H9 (cell line): ENCODE results near the gene CDH4. TPM values are rescaled to one million over a fixed set of nuclear protein-coding genes. Genes with fewer than 3 reads are reported as not detected.

Experiments
- DNase-seq: peaks from one replicate; pipeline ENCODE4 v3.0.0-alpha.2; 2017
- H2AFZ ChIP-seq: one replicate; pipeline ENCODE4 v1.6.1; 2013; ENCODE audit warnings: mild to moderate bottlenecking, low read length, control low read depth, moderate library complexity
- H2AK5ac ChIP-seq: 2 replicates; pipeline ENCODE4 v1.6.1; 2013; ENCODE audit warnings: low read length, control low read depth, mixed read lengths; ENCODE audit not compliant: insufficient read length
- H2BK120ac ChIP-seq: one replicate; pipeline ENCODE4 v1.6.1; 2013; ENCODE audit warnings: low read depth, mild to moderate bottlenecking, low read length, control low read depth, inconsistent platforms; ENCODE audit not compliant: poor library complexity, severe bottlenecking
- H2BK12ac ChIP-seq: 2 replicates; pipeline ENCODE4 v1.6.1; 2013; ENCODE audit warnings: low read length, control low read depth, mixed read lengths, low read depth; ENCODE audit not compliant: insufficient read length
- H2BK15ac ChIP-seq: 2 replicates; pipeline ENCODE4 v1.6.1; 2013; ENCODE audit warnings: low read depth, low read length, control low read depth
- H2BK20ac ChIP-seq: one replicate; pipeline ENCODE4 v1.6.1; 2013; ENCODE audit warnings: low read depth, mild to moderate bottlenecking, low read length, control low read depth, inconsistent platforms; ENCODE audit not compliant: poor library complexity, severe bottlenecking
- H2BK5ac ChIP-seq: 2 replicates; pipeline ENCODE4 v1.6.1; 2013; ENCODE audit warnings: low read length, control low read depth, mixed read lengths; ENCODE audit not compliant: insufficient read length
- H3K14ac ChIP-seq: 2 replicates; pipeline ENCODE4 v1.6.1; 2013; ENCODE audit warnings: low read length, control low read depth; ENCODE audit not compliant: insufficient read depth
- H3K18ac ChIP-seq: 2 replicates; pipeline ENCODE4 v1.6.1; 2013; ENCODE audit warnings: low read depth, mild to moderate bottlenecking, mixed read lengths, low read length, control low read depth; ENCODE audit not compliant: insufficient read length
- H3K23ac ChIP-seq: 2 replicates; pipeline ENCODE4 v1.6.1; 2013; ENCODE audit warnings: low read length, control low read depth, mixed read lengths, low read depth; ENCODE audit not compliant: insufficient read length
- H3K23me2 ChIP-seq: 2 replicates; pipeline ENCODE4 v1.6.1; 2013; ENCODE audit warnings: low read depth, mild to moderate bottlenecking, mixed read lengths, low read length, control low read depth; ENCODE audit not compliant: insufficient read length, poor library complexity, severe bottlenecking
- H3K27ac ChIP-seq: 2 replicates; pipeline ENCODE4 v1.5.1; 2013; ENCODE audit warnings: low read length, control low read depth, mixed read lengths, low read depth; ENCODE audit not compliant: insufficient read length
- H3K27me3 ChIP-seq: 2 replicates; pipeline ENCODE4 v1.6.1; 2013; ENCODE audit warnings: low read length, control low read depth, inconsistent platforms; ENCODE audit not compliant: insufficient read depth
- H3K4ac ChIP-seq: 2 replicates; pipeline ENCODE4 v1.6.1; 2013; ENCODE audit warnings: low read depth, mild to moderate bottlenecking, control low read depth, inconsistent platforms, low read length, moderate library complexity
- H3K4me1 ChIP-seq: 2 replicates; pipeline ENCODE4 v1.6.1; 2013; ENCODE audit warnings: low read length, control low read depth, inconsistent platforms; ENCODE audit not compliant: insufficient read depth
- H3K4me2 ChIP-seq: 2 replicates; pipeline ENCODE4 v1.6.1; 2013; ENCODE audit warnings: low read length, control low read depth, mixed read lengths; ENCODE audit not compliant: insufficient read length, insufficient read depth
- H3K56ac ChIP-seq: 2 replicates; pipeline ENCODE4 v1.6.1; 2013; ENCODE audit warnings: low read depth, mild to moderate bottlenecking, mixed read lengths, low read length, control low read depth; ENCODE audit not compliant: insufficient read length
- H3K79me1 ChIP-seq: 2 replicates; pipeline ENCODE4 v1.6.1; 2013; ENCODE audit warnings: low read depth, mild to moderate bottlenecking, moderate library complexity, low read length, control low read depth, inconsistent platforms; ENCODE audit not compliant: insufficient read depth, poor library complexity, severe bottlenecking
- H3K79me2 ChIP-seq: 2 replicates; pipeline ENCODE4 v1.6.1; 2013; ENCODE audit warnings: low read length, control low read depth, inconsistent platforms; ENCODE audit not compliant: insufficient read depth
- H3K9ac ChIP-seq: 2 replicates; pipeline ENCODE4 v1.6.1; 2013; ENCODE audit warnings: low read length, control low read depth, mixed read lengths; ENCODE audit not compliant: insufficient read length; ENCODE audit errors: extremely low read depth
- H3K9me3 ChIP-seq: one replicate; pipeline ENCODE4 v1.6.1; 2013; ENCODE audit warnings: low read depth, low read length, inconsistent platforms; ENCODE audit not compliant: control insufficient read depth
- H3T11ph ChIP-seq: one replicate; pipeline ENCODE4 v1.6.1; 2013; ENCODE audit warnings: mild to moderate bottlenecking, low read length, control low read depth, inconsistent platforms
- H4K20me1 ChIP-seq: one replicate; pipeline ENCODE4 v1.6.1; 2013; ENCODE audit not compliant: control insufficient read depth, insufficient read length, insufficient read depth
- H4K5ac ChIP-seq: 2 replicates; pipeline ENCODE4 v1.6.1; 2013; ENCODE audit warnings: low read depth, mild to moderate bottlenecking, mixed read lengths, low read length, control low read depth; ENCODE audit not compliant: insufficient read length
- H4K8ac ChIP-seq: replicated peaks from 2 replicates; pipeline ENCODE4 v1.6.1; 2013; ENCODE audit warnings: low read length, control low read depth, mixed read lengths, low read depth; ENCODE audit not compliant: insufficient read length
- H4K91ac ChIP-seq: 2 replicates; pipeline ENCODE4 v1.6.1; 2013; ENCODE audit warnings: low read depth, mild to moderate bottlenecking, moderate library complexity, mixed read lengths, low read length, control low read depth; ENCODE audit not compliant: insufficient read length
- H3K27ac Mint-ChIP-seq, 3 experiments: 2 replicates in 2 of 3; 3 replicates in 1 of 3; pipeline ENCODE4 v1.8.0; 2020 to 2021; ENCODE audit warnings: mixed read lengths in 3 of 3, mild to moderate bottlenecking in 1 of 3, moderate library complexity in 1 of 3
- H3K27me3 Mint-ChIP-seq: 2 replicates; pipeline ENCODE4 v1.8.0; 2021; ENCODE audit warnings: low read depth, mild to moderate bottlenecking, moderate library complexity, mixed read lengths
- H3K36me3 Mint-ChIP-seq, 3 experiments: 2 replicates in 2 of 3; 3 replicates in 1 of 3; pipeline ENCODE4 v1.8.0; 2020 to 2021; ENCODE audit warnings: low read depth in 3 of 3, mixed read lengths in 3 of 3; ENCODE audit not compliant: insufficient read depth in 1 of 3
- H3K4me1 Mint-ChIP-seq, 2 experiments: 2 replicates each; pipeline ENCODE4 v1.8.0; 2020; ENCODE audit warnings: mixed read lengths in 2 of 2
- H3K4me3 Mint-ChIP-seq, 2 experiments: 2 replicates in 1 of 2; 3 replicates in 1 of 2; pipeline ENCODE4 v1.8.0; 2020 to 2021; ENCODE audit warnings: mild to moderate bottlenecking in 2 of 2, mixed read lengths in 2 of 2, moderate library complexity in 1 of 2
- H3K9me3 Mint-ChIP-seq, 2 experiments: 2 replicates in 1 of 2; 3 replicates in 1 of 2; pipeline ENCODE4 v1.8.0; 2020; ENCODE audit warnings: mild to moderate bottlenecking in 2 of 2, mixed read lengths in 2 of 2, moderate library complexity in 1 of 2
- CTCF ChIP-seq: fragments of 200-600 bp; sonication (generic); conservative IDR thresholded peaks from 3 replicates; pipeline ENCODE4 v1.8.0; 2021; ENCODE audit warnings: antibody characterized with exemption, mild to moderate bottlenecking
- WGBS: extraction: QIAGEN DNeasy Blood & Tissue Kit; methylation state at CpG from one replicate; pipeline ENCODE4 v1.1.7; 2013; ENCODE audit warnings: missing lambda C conversion rate, low lambda C conversion rate, mixed read lengths; ENCODE audit not compliant: insufficient read length; ENCODE audit errors: extremely low coverage; 5-methylcytosine and 5-hydroxymethylcytosine counted together
- total RNA-seq: library from RNA; stranded (reverse); gene quantifications from 2 replicates; pipeline ENCODE4 v1.2.1, GENCODE V29; 2021

Gene CDH4
- total RNA-seq, 1 experiment from 2014 or later, result 3.0 TPM

- Histone ChIP-seq H4K20me1 (no peaks in the 10 kb centered on the region), H2BK12ac (no peak overlapping the region), H3K79me1 (no peaks in the 10 kb centered on the region), H3K23ac (no peak overlapping the region), H2BK120ac (no peak overlapping the region), H2BK20ac (no peak overlapping the region), H2AK5ac (no peak overlapping the region), H3K9me3 (no peaks in the 10 kb centered on the region), H3K23me2 (no peaks in the 10 kb centered on the region), H2BK15ac (no peak overlapping the region), H2BK5ac (no peak overlapping the region), H3K14ac (no peak overlapping the region), H3K79me2 (no peaks in the 10 kb centered on the region), H4K8ac (no peak overlapping the region), H3K27ac (no peak overlapping the region), H3K4me2 (no peak overlapping the region), H3T11ph (no peak overlapping the region), H3K27me3 (no peaks in the 10 kb centered on the region; the same call in 1 of the 2 replicates), H4K5ac (no peak overlapping the region), H3K56ac (no peak overlapping the region), H3K4ac (no peak overlapping the region), H3K9ac (no peak overlapping the region), H3K18ac (no peak overlapping the region), H2AFZ (no peak overlapping the region), H4K91ac (no peak overlapping the region), H3K4me1 (no peaks in the 10 kb centered on the region)
- Mint-ChIP-seq H3K4me1 (peaks cover 6% of the 10 kb centered on the region in 2 experiments; a peak in 3 of 4 replicates), H3K36me3 (no peaks in the 10 kb centered on the region), H3K27me3 (peaks cover 24% of the 10 kb centered on the region), H3K9me3 (no peaks in the 10 kb centered on the region), H3K27ac (no peak overlapping the region), H3K4me3 (no peak overlapping the region)
- no peak for TF ChIP-seq CTCF
- WGBS, result no CpG with 5 or more reads among the region's 15 CpGs
- no peak for DNase-seq
Observed at GRCh38 chr20:61582196-61582923, 330.3 kb downstream of the CDH4 start.
